ENCODE measurements around the gene MICALL1. TPM values are rescaled to one million over a fixed set of nuclear protein-coding genes. Genes with fewer than 3 reads are reported as not detected.

The MICALL1 gene
- total RNA-seq, 1 donor = 24.7 TPM

- DNase-seq (ENCODE audit: low read depth) = no peak
These were observed 85.8 kb downstream of the MICALL1 start for GRCh38 chr22:37991731-37992442.

More at GRCh38 chr22:37991731-37992442, 85.8 kb downstream of the MICALL1 start:
- TF ChIP-seq CTCF (IDR thresholded peaks at IDR 0.05; ENCODE audit: insufficient read depth, low read length) = no peak
- no peak overlapping the region for H3K4me3 ChIP-seq (ENCODE audit: low read depth, low read length)

Other genes with a start within 250 kb of the MICALL1 start
- gene PDXP, start 247.6 kb upstream of the MICALL1 start, total RNA-seq (ENCODE audit: low replicate concordance) = 3.4 and 7.4 TPM in 2 replicates
- gene LGALS1, start 230.7 kb upstream of the MICALL1 start, total RNA-seq (ENCODE audit: low replicate concordance) = 3,846 and 5,734 TPM in 2 replicates
- gene NOL12, start 220.0 kb upstream of the MICALL1 start, total RNA-seq (ENCODE audit: low replicate concordance) = 12.7 and 14.0 TPM in 2 replicates
- 150 and 151 TPM in 2 replicates for gene TRIOBP, start 209.2 kb upstream of the MICALL1 start, total RNA-seq (ENCODE audit: low replicate concordance)
- gene GCAT, start 98.4 kb upstream of the MICALL1 start, total RNA-seq (ENCODE audit: low replicate concordance) = 13.1 and 16.2 TPM in 2 replicates
- gene GALR3, start 82.9 kb upstream of the MICALL1 start, total RNA-seq (ENCODE audit: low replicate concordance) = not detected in 2 replicates
- gene ANKRD54, start 62.0 kb upstream of the MICALL1 start, total RNA-seq (ENCODE audit: low replicate concordance) = 19.0 and 38.6 TPM in 2 replicates
- gene EIF3L, start 56.9 kb upstream of the MICALL1 start, total RNA-seq (ENCODE audit: low replicate concordance) = 181 and 457 TPM in 2 replicates
- 0.54 TPM in 1 of 2 replicates, not detected in the other for gene C22orf23, start 47.3 kb downstream of the MICALL1 start, total RNA-seq (ENCODE audit: low replicate concordance)
- gene POLR2F, start 47.4 kb downstream of the MICALL1 start, total RNA-seq (ENCODE audit: low replicate concordance) = 18.3 and 112 TPM in 2 replicates
- gene SOX10, start 78.3 kb downstream of the MICALL1 start, total RNA-seq (ENCODE audit: low replicate concordance) = not detected in 2 replicates
- gene PICK1, start 151.1 kb downstream of the MICALL1 start, total RNA-seq (ENCODE audit: low replicate concordance) = 6.5 and 14.5 TPM in 2 replicates
- gene SLC16A8, start 177.9 kb downstream of the MICALL1 start, total RNA-seq (ENCODE audit: low replicate concordance) = 0.18 and 1.6 TPM in 2 replicates
- gene BAIAP2L2, start 204.4 kb downstream of the MICALL1 start, total RNA-seq (ENCODE audit: low replicate concordance) = 3.2 and 6.0 TPM in 2 replicates

All from fibroblast of the aortic adventitia (primary cell).